GM10266 (cell line): ENCODE results near the gene BANP.
"Not testable (repeated sequence)": the region's sequence is repeated elsewhere in the genome, so short reads cannot be mapped to it uniquely, and the experiment has no call there.

Experiments
- DNase-seq: peaks from one replicate; pipeline ENCODE4 v3.0.0; 2012; ENCODE audit errors: extremely low spot score
- CTCF ChIP-seq: IDR thresholded peaks from 2 replicates; pipeline ENCODE4 v1.5.1; 2012; ENCODE audit warnings: mild to moderate bottlenecking, low read depth; ENCODE audit not compliant: control insufficient read depth, insufficient read depth; ENCODE audit errors: missing control alignments

Gene BANP

GRCh38 chr16:87924811-87925670, 26.2 kb upstream of the BANP start:
- TF ChIP-seq CTCF: no peak
- DNase-seq: peak; percentile 34

- TF ChIP-seq CTCF: no peak
- DNase-seq: peak; percentile 75
Observed at GRCh38 chr16:87926246-87927194, 24.7 kb upstream of the BANP start.

GRCh38 chr16:87927195-87927562, 24.1 kb upstream of the BANP start:
- DNase-seq: no peak
- no peak for TF ChIP-seq CTCF

GRCh38 chr16:87929986-87930385, 21.2 kb upstream of the BANP start:
- no peak for TF ChIP-seq CTCF
- DNase-seq: no peak

GRCh38 chr16:87930456-87930855, 20.8 kb upstream of the BANP start:
- no peak for DNase-seq
- peak; percentile 39 for TF ChIP-seq CTCF

- no peak for TF ChIP-seq CTCF
- no peak for DNase-seq
Observed at GRCh38 chr16:87931504-87931903, 19.7 kb upstream of the BANP start.

- DNase-seq: not testable (repeated sequence)
Observed at GRCh38 chr16:87932475-87933139, 18.6 kb upstream of the BANP start.
